ENCODE measurements around the gene TMEM219. TPM values are rescaled to one million over a fixed set of nuclear protein-coding genes. Genes with fewer than 3 reads are reported as not detected.

The TMEM219 gene
- total RNA-seq, 2 donors from 2014 or later = 67.5 to 71.9 TPM

GRCh38 chr16:30006095-30006473, 44.2 kb downstream of the TMEM219 start:
- H3K9me3 ChIP-seq = no peaks in the 10 kb centered on the region
- no peak for ATAC-seq
- H3K36me3 ChIP-seq (replicated peaks in 1 of 2; ENCODE audit: insufficient read depth in 1 of 2, low read depth in 2 of 2) = no peaks in the 10 kb centered on the region
- peaks cover 3 to 13% of the 10 kb centered on the region in 2 donors for H3K27me3 ChIP-seq
- H3K27ac ChIP-seq = no peak overlapping the region
- DNase-seq = no peak
- peaks cover 23% of the 10 kb centered on the region for H3K4me1 ChIP-seq
- TF ChIP-seq POLR2A (IDR thresholded peaks at IDR 0.05) = no peak
- TF ChIP-seq, protein P1, sequence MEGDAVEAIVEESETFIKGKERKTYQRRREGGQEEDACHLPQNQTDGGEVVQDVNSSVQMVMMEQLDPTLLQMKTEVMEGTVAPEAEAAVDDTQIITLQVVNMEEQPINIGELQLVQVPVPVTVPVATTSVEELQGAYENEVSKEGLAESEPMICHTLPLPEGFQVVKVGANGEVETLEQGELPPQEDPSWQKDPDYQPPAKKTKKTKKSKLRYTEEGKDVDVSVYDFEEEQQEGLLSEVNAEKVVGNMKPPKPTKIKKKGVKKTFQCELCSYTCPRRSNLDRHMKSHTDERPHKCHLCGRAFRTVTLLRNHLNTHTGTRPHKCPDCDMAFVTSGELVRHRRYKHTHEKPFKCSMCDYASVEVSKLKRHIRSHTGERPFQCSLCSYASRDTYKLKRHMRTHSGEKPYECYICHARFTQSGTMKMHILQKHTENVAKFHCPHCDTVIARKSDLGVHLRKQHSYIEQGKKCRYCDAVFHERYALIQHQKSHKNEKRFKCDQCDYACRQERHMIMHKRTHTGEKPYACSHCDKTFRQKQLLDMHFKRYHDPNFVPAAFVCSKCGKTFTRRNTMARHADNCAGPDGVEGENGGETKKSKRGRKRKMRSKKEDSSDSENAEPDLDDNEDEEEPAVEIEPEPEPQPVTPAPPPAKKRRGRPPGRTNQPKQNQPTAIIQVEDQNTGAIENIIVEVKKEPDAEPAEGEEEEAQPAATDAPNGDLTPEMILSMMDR (IDR thresholded peaks at IDR 0.05) = no peak
- 63 to 70% methylated on average over 6 to 18 of the region's 18 CpGs for WGBS, 2 donors
- intact Hi-C loops (cut with DNase I) = loop anchor here (10.0 kb wide), 2 partner anchors 101 to 301 kb away; partner anchors contain the start of gene ASPHD1
- H3K4me3 ChIP-seq = no peak overlapping the region

DNA sequence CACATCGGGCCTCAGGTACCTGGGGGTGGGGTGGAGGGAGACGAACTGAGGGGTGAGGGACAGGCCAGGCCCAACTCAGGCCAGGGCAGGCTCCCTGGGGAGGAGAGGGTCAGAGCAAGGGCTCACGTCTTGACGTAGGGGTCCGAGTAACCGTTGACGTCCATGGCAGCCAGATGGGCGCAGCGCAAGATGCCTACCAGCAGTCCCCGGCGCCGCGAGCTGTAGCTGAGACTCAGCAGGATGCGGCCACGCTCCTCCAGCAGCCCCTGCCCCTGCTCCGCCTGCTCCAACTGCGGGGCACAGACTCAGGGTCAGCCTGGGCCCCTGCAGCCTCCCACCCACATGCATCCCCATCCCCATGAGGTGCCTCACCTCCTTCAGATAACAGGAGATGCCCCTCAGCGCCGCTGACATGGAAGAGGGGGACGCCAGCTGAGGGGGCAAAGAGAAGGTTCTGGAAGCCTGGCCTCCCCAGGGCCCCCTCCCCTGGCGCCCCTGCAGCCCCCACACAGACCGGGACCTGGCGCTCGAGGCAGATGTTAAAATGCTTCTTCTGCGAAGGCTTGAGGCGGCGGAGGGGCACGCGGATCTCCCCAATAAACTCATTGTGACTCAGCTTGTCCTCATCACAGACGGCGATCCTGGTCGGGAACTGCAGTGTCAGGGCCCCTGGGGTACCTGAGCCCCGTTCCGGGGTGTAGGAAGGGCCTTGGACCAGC, 44.9 kb downstream of the TMEM219 start:
- TF ChIP-seq POLR2A (IDR thresholded peaks at IDR 0.05) = no peak
- TF ChIP-seq, protein P1 (IDR thresholded peaks at IDR 0.05) = no peak
- 49 to 72% methylated on average over 10 to 27 of the region's 34 CpGs for WGBS, 2 donors
- no peaks in the 10 kb centered on the region for H3K9me3 ChIP-seq
- H3K27ac ChIP-seq = no peak overlapping the region
- no peaks in the 10 kb centered on the region for H3K36me3 ChIP-seq (replicated peaks in 1 of 2; ENCODE audit: insufficient read depth in 1 of 2, low read depth in 2 of 2)
- peaks cover 29% of the 10 kb centered on the region for H3K4me1 ChIP-seq
- H3K4me3 ChIP-seq = no peak overlapping the region
- no peak for ATAC-seq
- DNase-seq = no peak
- peaks cover 3 to 20% of the 10 kb centered on the region in 2 donors for H3K27me3 ChIP-seq
- intact Hi-C loops (cut with DNase I) = loop anchor here (10.0 kb wide), 2 partner anchors 102 to 302 kb away; partner anchors contain the start of gene ASPHD1

GRCh38 chr16:30007378-30007895, 45.6 kb downstream of the TMEM219 start:
- intact Hi-C loops (cut with DNase I) = loop anchor here (10.0 kb wide), 2 partner anchors 103 to 303 kb away; partner anchors contain the start of gene ASPHD1

GRCh38 chr16:30009085-30009862, 47.4 kb downstream of the TMEM219 start:
- TF ChIP-seq, protein P1 (IDR thresholded peaks at IDR 0.05) = no peak
- TF ChIP-seq POLR2A (IDR thresholded peaks at IDR 0.05) = no peak
- H3K27me3 ChIP-seq = peaks cover 3 to 20% of the 10 kb centered on the region in 2 donors
- H3K9me3 ChIP-seq = no peaks in the 10 kb centered on the region
- ATAC-seq = no peak
- H3K36me3 ChIP-seq (replicated peaks in 1 of 2; ENCODE audit: insufficient read depth in 1 of 2, low read depth in 2 of 2) = no peaks in the 10 kb centered on the region
- peaks cover 29% of the 10 kb centered on the region for H3K4me1 ChIP-seq
- no peak for DNase-seq
- no peak overlapping the region for H3K4me3 ChIP-seq
- no peak overlapping the region for H3K27ac ChIP-seq
- 43 to 47% methylated on average over 19 to 26 of the region's 26 CpGs for WGBS, 2 donors
- intact Hi-C loops (cut with DNase I) = loop anchor here (10.0 kb wide), 2 partner anchors 104 to 304 kb away; partner anchors contain the start of gene ASPHD1

More at GRCh38 chr16:30007378-30007895, 45.6 kb downstream of the TMEM219 start:
- 39 to 44% methylated on average over 5 to 11 of the region's 11 CpGs for WGBS, 2 donors
- ATAC-seq = no peak
- Histone ChIP-seq H3K9me3 (no peaks in the 10 kb centered on the region), H3K27me3 (peaks cover 3 to 20% of the 10 kb centered on the region in 2 donors), H3K36me3 (replicated peaks in 1 of 2; ENCODE audit: insufficient read depth in 1 of 2, low read depth in 2 of 2) (no peaks in the 10 kb centered on the region), H3K4me3 (no peak overlapping the region), H3K27ac (no peak overlapping the region), H3K4me1 (peaks cover 29% of the 10 kb centered on the region)
- TF ChIP-seq, protein P1 (IDR thresholded peaks at IDR 0.05) = no peak
- no peak for TF ChIP-seq POLR2A (IDR thresholded peaks at IDR 0.05)
- no peak for DNase-seq
